HG03439 (cell line): ENCODE data around the gene IFIT1.
"Not testable (repeated sequence)": the region's sequence is repeated elsewhere in the genome, so short reads cannot be mapped to it uniquely, and the experiment has no call there.

Experiments
- ATAC-seq: cut with Tn5 transposase; IDR thresholded peaks from one replicate; pipeline ENCODE4 v1.9.1; 2021; ENCODE audit warnings: mild to moderate bottlenecking, moderate library complexity; ENCODE audit not compliant: unreplicated experiment

Gene IFIT1

DNA sequence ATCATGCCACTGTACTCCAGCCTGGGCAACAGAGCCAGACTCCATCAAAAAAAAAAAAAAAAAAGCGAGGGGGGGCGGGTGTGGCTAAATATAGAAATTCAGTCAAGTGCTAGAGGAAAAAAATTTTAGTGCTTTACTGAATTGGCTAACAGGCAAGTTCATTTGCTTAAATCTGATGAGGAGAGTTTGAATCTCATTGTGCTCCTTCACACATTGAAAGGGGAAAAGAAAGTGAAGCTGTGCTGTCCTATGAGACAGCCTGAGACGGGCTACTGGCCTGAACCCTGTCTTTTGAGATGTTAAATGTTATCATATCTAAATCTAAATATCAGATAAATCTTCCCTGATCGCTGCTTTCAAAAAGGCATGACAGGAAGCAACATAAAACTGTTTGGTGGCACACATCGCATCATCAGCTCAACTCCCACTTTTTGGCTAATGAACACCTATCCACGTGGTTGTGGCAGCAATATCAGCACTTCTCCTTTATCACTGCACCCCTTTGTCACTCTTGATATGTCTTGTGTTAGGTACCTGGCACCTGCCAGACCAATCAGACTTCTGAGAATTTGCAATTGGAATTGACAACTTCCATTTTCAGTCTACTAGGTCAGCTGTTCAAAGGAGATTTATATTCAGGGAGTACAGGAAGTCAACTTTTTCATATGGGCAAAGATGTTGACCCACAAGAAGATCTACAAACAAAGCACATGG lies 28.5 kb upstream of the IFIT1 start:
- ATAC-seq = peak; percentile 34

DNA sequence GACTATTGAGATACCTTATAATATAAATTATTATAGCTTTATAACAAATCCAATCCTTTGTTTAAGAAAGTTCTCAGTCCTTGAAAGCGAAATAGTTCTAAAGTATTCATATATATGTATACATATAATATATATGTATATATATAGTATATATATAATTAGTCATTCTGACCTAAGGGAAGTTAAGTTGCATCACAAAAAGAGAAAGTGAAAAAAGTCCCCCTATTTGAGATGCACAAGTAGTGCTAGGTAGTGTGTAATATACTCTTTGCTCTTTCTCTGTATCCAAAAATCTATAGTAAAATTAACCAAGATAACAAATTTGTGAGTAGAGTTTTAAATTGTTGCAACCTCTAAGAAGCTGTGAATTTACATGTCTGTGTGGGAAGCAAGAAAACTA lies 27.9 kb upstream of the IFIT1 start:
- peak; percentile 62 for ATAC-seq

DNA sequence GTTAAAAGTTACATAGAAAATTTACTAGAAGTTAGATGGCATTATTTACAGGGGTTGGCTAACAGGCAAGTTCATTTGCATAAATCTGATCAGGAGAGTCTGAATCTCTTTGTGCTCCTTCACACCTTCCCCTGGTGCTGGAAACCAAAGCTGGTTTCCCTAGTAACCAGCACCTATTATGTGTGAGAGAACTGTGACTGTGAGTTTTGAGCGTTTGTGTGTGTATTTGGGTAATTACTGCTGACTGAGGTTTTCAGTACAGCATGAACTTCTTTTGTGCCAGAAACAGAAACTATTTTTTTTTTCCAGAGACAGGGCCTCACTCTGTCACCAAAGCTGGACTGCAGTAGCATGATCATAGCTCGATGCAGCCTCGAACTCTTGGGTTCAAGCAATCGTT lies 24.9 kb upstream of the IFIT1 start:
- ATAC-seq = peak; percentile 67

DNA sequence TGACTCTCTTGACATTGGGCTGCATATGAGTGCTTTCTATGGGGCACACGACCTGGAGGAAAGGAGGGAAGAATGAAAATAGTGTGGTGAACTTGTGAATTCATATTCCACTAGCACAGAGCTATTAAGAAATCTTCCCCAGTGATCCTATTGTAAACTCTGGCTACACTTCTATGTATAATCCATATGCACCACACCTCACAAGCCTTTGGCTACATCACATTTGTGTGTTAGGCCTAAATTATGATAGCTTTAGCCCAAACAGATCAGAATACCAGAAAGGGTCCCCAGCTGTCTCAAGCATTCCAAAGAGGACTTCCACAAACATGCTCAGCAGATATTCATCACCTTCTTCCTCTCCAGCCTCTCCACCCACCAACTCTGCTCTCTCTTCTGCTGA lies 24.3 kb upstream of the IFIT1 start:
- no peak for ATAC-seq

DNA sequence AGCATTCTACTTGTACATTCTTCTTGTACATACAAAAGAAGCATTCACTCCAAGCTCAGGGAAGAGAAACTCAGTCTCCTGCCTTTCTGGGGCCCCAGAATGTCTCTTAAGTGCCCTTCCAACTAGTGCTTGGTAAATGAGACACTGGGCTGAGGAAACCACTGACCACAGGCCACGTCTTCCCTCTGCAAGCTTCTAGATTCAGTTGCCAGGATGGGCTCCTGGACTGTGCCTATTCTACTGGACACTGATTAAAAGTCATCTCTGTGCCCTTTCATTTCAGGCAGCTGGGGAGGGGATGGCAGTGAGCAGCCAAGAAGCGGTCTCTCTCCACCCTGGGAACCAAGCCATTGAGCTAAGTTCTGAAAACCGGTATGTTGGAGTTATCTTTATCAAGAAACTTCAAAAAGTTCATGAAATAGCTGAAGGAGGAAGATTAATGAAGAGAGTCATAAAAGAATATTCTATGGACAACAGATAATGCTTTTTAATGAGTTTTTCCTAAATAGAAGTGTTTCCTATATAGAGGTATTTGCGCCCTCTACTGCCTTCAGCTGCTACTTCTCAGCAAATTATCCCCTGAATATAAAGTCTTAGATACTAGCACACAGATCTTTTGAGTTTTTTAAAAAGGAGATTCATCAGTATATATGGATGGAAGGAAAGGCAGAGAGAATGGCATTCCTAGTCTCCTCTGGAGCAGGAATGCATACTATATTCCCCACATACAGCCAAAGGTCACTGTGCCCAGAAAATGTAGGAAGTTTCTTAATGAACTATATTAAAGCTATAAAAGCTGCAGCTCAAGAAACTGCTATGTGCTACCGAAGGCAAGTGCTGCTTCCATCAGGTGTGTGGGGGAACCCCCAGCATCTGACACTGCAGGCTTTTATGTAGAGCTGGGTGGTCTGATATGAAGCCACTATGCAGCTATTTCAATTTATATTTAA lies 23.0 kb upstream of the IFIT1 start:
- ATAC-seq = no peak

DNA sequence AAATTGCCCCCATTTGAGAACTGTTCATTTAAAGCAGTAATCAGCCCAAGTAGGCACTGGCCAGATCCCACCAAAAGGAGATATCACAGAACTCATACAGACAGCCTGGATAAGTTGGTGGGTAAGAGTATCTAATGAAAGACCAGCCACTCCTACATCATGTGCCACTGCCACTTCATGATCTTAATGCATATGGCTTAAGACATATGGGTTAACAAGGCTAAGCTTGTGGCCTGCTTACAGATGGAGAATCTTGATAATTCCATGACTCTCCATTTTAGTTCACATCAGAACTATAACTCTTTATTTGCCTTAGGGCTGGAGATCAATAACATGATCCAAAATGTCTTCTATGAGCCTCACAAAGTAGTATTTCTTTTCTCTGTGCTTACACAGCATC lies 21.3 kb upstream of the IFIT1 start:
- ATAC-seq = no peak

DNA sequence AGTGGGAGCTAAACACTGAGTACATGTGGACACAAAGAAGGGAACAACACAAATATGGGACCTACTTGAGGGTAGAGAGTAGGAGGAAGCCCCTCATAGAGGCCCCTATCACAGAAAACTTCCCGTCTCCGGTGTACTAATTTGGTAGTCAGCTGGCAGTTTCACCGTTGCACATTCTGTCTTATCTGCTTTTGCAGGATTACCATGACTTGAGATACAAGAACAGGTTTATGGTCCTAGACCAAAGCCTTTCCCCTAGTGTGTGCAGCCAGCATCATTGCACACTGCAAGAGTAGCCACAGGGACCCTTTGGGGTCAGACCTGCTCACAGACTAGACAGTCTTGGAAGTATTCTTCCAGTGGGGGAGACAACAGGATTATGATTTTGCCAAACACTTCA lies 20.4 kb upstream of the IFIT1 start:
- ATAC-seq = no peak

DNA sequence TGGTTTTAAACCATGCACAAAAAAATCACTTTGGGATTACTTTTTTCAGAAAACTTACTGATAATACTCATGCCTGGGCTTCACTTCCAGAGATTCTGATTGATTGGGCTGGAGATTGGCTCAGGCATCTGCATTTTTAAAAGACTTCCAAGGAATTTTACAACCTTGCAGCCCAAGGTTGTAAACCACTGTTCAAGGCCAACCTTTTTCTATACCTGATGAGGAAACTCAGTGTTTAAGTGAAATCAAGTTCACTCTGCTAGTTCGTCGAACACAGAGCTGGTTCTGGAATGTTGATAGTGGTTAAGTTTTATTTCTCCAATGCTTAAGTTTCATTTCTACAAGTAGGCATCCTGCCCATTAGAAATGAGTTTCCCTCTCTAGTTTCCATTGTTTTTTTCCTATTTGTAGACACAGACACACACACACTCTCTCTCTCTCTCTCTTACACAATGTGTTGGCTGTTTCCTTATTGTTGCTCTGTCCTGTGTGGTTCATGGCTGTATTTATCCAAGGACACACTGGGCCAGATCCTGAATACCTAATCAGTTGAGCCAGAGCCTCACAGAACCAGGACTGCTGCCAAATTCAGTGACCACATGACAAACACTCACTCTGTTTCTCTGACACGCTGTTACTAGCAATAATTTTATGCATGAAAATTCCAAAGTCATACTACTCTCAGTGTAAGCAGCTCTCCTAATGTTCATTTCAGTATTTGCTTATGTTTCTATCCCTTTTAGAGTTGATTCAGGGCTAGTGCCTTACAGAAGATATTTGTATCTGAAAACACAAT lies 18.3 kb upstream of the IFIT1 start:
- no peak for ATAC-seq

DNA sequence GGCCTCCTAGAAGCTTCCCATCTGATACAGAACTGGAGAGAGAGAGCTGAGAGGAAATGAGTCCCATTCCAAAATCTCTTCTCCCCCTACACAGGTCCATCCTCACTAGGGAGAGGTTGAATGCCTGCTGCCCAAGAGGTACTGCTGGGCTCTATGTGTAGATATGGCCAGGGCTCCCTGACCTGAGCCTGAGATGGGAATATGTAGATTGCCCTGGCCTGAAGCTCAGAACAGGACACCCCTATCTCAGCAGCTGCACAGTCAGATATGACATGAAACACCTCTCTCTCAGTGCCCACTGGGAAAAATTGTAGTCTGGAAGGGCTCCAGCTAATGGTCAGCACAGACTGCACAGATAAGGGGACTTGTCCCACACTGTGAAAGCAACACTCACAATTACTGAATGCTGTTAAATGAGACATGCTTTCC lies 17.7 kb upstream of the IFIT1 start:
- ATAC-seq = no peak

DNA sequence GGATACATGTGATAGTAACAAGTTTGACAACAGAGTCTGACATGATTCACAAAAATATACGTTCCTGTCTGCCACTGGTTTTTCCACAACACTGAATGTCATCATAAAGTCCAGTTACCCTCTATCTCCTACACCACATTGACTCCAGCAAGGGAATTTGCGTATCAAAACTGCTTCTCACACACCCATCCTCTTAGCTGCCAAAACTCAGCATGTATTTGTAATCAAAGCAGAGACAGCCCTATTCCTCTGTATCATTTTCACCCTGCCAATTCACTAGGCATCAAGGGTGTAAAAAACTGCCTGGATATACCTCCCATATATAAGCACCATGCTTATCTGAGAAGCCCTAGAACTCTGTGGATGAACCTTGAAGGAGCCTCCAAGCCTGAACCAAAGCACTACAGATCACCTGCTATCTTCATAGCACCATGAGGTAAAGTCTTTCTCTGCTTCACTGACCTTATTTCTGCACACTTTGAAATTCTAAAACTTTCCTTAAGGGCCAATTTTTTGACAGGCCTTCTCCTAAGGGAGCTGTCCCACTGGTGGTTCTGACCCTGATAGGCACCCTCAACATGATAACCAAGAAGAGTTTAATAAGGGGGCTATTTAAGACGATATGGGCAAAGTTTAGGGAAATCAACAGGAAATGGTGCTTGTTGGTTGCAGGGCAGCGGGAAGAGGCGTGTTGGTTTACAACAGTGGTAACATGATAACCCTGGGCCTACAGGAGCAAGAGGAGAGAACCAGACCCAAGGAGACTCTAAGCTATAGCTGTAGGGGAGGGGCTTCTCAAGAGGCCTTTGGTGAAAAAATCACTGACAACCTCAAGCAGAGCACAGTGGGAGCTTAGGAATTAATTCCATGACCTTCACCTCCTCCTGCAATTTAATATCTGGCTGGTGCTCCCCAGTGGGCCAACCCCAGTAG lies 14.5 kb upstream of the IFIT1 start, which contains the start of gene IFIT1B:
Gene IFIT1B (plus strand): TSS at position 352 of the 933 bp plus-strand sequence. CDS start 80 bp downstream, at position 432.
- no peak for ATAC-seq

DNA sequence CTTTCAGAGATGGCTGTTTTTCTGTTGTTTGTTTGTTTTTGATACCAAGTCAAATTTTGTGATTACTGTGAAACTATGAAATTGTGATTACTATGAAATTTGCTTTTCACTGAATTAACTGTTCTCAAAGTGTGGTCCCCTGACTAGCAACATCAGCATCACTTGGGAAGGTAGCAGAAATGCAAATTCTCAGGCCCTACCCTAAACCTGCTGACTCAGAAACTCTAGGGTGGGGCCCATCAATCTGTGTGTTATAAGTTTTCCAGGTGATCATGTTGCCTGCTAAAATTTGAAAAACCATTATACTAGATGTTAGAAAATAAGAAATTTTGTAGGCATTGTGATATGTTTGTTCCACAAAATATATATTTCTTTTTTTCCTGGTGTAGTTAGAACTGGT lies 13.3 kb upstream of the IFIT1 start:
- ATAC-seq = no peak

DNA sequence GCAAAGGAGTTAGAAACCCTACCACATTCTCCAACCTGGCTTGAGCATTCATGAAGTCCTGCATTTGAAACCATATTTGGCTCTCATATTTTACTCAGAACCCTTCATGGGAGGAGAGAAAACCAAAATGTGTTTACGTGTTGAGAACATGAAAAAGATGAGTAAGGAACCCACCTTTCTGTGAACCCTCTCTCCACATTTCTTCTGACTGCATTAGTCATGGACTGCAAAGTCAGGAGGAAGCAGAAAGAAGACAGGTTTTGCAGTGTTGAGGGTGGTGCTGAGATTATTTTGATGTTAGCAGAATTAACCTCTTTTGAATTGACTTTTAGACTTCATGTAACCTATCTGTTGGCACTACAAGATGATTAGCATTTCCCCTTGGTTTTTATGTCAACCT lies 9.7 kb upstream of the IFIT1 start:
- no peak for ATAC-seq

DNA sequence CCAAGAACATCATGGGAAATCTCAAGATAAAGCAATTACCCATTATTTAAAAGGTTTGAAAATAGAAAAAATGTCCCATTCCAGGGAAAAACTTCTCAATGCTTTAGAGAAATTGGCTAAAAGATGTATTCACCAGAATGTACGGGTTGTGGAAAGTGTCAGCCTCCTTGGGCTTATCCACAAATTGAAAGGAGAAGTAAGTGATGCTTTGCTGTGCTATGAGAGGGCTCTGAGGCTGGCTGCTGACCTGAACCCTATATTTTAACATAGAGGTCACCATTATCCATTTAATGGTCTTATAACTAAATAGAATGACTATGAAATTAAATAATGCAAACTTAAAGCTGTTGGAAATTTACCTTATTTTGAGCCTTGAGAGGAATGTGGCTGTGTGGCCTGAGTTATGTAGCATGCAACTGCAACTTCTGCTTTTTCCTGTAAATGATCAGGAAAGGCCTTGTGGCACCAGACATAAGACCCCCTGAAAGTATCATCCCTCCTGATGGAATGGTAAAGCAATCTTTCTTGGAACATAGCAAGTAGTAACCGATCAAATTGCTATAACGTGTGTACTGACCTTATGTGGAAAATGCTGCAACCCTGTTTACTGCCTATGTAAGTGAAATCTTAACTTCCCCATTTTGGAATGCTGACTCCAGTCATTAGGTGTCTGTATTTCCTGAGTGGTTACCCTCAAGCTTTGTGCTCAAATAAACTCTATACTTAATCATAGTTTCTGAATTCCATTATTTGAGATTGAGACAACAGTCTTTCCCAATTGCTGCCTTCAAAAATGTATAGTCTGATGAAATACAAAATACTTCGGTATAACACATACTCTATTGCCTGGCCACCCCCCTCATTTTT lies 7.7 kb upstream of the IFIT1 start:
- ATAC-seq = no peak

DNA sequence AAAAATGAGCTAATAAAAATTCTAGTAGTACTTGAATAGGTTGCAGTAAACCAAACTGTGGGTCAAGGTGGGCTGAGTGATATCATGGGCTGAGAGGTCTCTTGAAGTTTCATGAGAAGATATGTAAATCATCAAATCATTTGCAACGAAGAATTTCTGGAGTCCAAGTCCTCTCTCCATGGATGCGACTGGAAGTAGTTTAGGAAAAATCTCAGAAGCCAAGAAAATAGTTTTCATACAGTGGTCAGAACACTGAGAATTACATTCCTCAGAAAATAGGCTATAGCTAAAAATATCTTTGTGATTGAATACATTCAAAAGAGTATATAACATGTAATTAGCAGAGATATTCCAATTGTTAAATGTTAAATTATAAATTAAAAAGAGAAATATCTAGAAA lies 3.6 kb upstream of the IFIT1 start:
- ATAC-seq = no peak

DNA sequence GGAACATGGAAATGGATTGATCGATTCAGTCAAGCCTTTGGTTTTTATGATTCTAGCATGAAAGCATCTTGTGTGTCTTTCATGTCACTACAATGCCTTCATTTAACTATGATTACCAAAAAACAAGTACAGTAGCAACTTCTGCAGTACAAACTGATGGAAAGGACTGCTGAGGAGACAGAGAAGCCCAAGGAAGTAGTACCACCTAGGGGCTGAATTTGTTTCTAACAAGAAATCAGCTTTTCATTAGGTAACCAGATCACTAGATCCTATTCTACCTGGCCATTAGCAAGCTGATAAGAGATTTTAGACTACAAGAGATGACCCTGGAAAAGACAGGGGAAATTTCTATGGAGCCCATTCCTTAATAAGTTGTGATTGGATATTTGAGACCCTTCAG lies 3.2 kb upstream of the IFIT1 start:
- no peak for ATAC-seq

DNA sequence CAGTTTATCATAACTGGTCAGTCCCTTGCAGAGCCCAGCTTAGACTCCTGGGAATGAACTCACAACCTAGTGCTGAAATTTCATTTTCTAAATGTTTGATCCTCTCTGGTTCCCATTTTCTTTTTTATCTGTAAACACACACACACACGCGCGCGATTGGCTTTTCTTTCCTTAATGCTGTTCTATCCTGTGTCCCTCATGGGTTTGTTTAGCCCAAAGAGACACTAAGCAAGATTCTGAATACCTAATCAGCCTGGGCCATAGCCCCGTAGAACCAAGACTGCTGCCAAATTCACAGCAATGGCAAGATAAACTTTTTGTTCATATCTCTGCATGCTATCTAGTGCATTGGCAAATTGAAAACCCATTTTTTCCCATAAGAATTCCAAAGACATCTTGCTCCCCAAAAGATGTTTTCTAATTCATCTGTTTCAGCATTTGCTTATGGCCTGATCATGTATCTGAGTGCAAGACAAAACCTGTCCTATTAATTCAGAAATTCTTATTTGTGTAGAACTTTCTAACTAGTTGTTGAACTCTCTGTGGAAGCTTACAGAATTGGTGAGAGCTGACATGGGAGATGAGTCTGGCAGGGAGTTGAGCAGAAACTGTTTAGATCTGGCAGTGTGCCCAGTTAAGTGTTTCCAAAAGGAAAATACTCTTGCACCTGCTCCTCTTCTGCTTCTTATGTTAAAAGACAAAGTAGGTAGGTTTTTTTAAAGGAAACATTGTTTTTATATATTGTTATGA lies 1.8 kb upstream of the IFIT1 start:
- no peak for ATAC-seq

DNA sequence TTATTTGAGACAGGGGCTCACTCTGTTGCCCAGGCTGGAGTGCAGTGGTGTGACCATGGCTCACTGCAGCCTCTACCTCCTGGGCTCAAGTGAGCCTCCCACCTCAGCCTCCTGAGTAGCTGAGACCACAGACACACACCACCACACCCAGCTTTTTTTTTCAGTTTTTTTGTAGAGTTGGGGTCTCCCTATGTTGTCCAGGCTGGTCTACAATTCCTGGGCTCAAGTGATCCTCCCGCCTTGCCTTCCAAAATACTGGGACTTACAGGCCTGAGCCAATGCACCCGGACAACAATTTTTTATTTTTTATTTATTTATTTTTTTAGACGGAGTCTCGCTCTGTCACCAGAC lies 1.2 kb upstream of the IFIT1 start:
- not testable (repeated sequence) for ATAC-seq

DNA sequence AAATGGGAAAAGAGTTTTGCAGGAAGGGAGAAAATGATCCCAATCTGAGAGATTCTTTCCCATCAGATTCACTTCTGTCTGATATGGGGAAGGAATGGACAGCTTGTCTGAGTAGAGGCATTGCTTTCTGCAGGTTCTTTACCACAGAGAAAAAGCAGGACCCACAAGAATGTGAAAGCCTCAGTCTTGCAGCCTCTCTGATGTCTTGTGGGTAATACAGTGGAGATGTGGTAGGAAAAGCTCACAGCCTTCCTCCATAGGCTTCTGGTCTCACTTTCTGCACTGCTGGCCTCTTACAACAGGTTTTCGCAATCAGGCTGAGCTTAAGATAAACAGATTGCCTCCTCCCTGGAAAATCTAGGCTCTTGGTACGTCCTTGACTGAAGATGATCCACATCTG lies 551 bp downstream of the IFIT1 start:
- no peak for ATAC-seq

DNA sequence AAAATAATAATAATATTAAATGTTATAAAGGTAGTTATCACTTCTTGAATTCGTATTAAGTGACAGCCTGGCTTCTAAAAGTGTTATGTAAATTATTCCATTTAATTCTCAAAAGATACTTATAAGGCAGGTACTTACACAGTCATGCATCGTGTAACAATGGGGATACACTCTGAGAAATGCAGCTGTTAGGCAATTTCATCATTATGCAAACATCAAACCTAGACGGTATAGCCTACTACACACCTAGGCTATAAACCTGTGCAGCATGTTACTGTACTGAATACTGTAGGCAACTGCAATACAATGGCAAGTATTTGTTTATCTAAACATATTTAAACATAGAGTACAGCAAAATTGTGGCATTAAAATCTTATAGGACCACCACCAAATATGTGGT lies 1.5 kb downstream of the IFIT1 start:
- no peak for ATAC-seq
